Endothelial cell of umbilical vein (primary cell): ENCODE measurements around the gene KIAA0232. TPM values are rescaled to one million over a fixed set of nuclear protein-coding genes. Genes with fewer than 3 reads are reported as not detected.

Source experiments
- BruUV-seq: library from RNA; stranded (reverse); fragments of 400-500 nt; replicated peaks from 2 replicates; lab custom pipeline; 2021; lab: Mats Ljungman, UMichigan
- CTCF ChIA-PET: fragments of 300-600, 350-600 bp; sonication (Branson Sonifier 250); formaldehyde crosslinking; loops from one replicate; lab custom pipeline; 2021; ENCODE audit warnings: antibody characterized with exemption, inconsistent platforms; lab: Charles Lee
- POLR2A ChIA-PET: fragments of 300-600, 350-600 bp; sonication (Branson Sonifier 250); formaldehyde crosslinking; loops from one replicate; lab custom pipeline; 2021; ENCODE audit warnings: antibody characterized with exemption, inconsistent platforms; lab: Charles Lee
- DNase-seq: peaks from one replicate; pipeline ENCODE4 v3.0.0-alpha.2; 2011; ENCODE audit warnings: low read depth, low spot score
- FAIRE-seq: peaks from 2 replicates; lab custom pipeline; 2011; peaks lifted over from hg19 to GRCh38; lab: Jason Lieb, UNC
- H2AFZ ChIP-seq: 2 replicates; pipeline ENCODE4 v1.6.0; 2012; ENCODE audit warnings: low read depth, low read length, control low read depth, inconsistent platforms
- H3K27ac ChIP-seq: 2 replicates; pipeline ENCODE4 v1.5.1; 2011; ENCODE audit warnings: low read depth, mild to moderate bottlenecking, control low read depth, low read length, moderate library complexity; ENCODE audit not compliant: insufficient read depth
- H3K27me3 ChIP-seq, 2 experiments: 2 replicates each; pipeline versions ENCODE4 v1.6.0 to v1.6.1; 2011; ENCODE audit warnings: low read length in 2 of 2, mixed read lengths in 1 of 2; ENCODE audit not compliant: control insufficient read depth in 2 of 2, insufficient read depth in 2 of 2
- H3K36me3 ChIP-seq, 2 experiments: 2 replicates in 1 of 2; 3 replicates in 1 of 2; pipeline ENCODE4 v1.5.1; 2011; ENCODE audit warnings: low read length in 2 of 2, mild to moderate bottlenecking in 1 of 2, moderate library complexity in 1 of 2; ENCODE audit not compliant: control insufficient read depth in 2 of 2, insufficient read depth in 2 of 2; ENCODE audit errors: extremely low read depth in 1 of 2
- H3K4me1 ChIP-seq: 3 replicates; pipeline ENCODE4 v1.5.1; 2011; ENCODE audit warnings: mild to moderate bottlenecking, low read length; ENCODE audit not compliant: control insufficient read depth, insufficient read depth; ENCODE audit errors: extremely low read depth
- H3K4me2 ChIP-seq: 2 replicates; pipeline ENCODE4 v1.6.1; 2011; ENCODE audit warnings: low read length, control low read depth, mixed read lengths; ENCODE audit not compliant: insufficient read depth
- H3K4me3 ChIP-seq, 3 experiments: fragments of 200-600 bp in 1 of 3; sonication (generic), shearing (Covaris generic) in 1 of 3; replicated peaks in 1 of 3; 2 replicates each; pipeline ENCODE4 v1.5.1; 2011 to 2016; ENCODE audit warnings: control low read depth in 3 of 3, low read length in 3 of 3, mild to moderate bottlenecking in 2 of 3, inconsistent platforms in 1 of 3, low read depth in 1 of 3, moderate library complexity in 1 of 3; ENCODE audit not compliant: insufficient read depth in 1 of 3
- H3K79me2 ChIP-seq: 2 replicates; pipeline ENCODE4 v1.6.0; 2012; ENCODE audit warnings: low read length, inconsistent platforms; ENCODE audit not compliant: control insufficient read depth, insufficient read depth
- H3K9ac ChIP-seq: replicated peaks from 2 replicates; pipeline ENCODE3; 2011; ENCODE audit warnings: low read length, control low read depth; ENCODE audit not compliant: insufficient read depth; ENCODE audit errors: extremely low read depth
- H3K9me1 ChIP-seq: replicated peaks from 3 replicates; pipeline ENCODE4 v1.6.0; 2011; ENCODE audit warnings: mild to moderate bottlenecking, low read length; ENCODE audit not compliant: control insufficient read depth, insufficient read depth; ENCODE audit errors: extremely low read depth
- H3K9me3 ChIP-seq: replicated peaks from 2 replicates; pipeline ENCODE4 v1.5.1; 2012; ENCODE audit warnings: low read length, inconsistent platforms; ENCODE audit not compliant: control insufficient read depth, insufficient read depth
- H4K20me1 ChIP-seq: replicated peaks from 2 replicates; pipeline ENCODE3; 2011; ENCODE audit warnings: mild to moderate bottlenecking, low read length; ENCODE audit not compliant: control insufficient read depth, insufficient read depth; ENCODE audit errors: extremely low read depth
- EZH2 ChIP-seq: IDR thresholded peaks from 2 replicates; pipeline ENCODE4 v1.6.1; 2012; ENCODE audit warnings: borderline replicate concordance, low read depth, mild to moderate bottlenecking, moderate library complexity, low read length, inconsistent platforms; ENCODE audit not compliant: severe bottlenecking
- FOS ChIP-seq: IDR thresholded peaks from 2 replicates; pipeline ENCODE4 v1.6.1; 2011; ENCODE audit warnings: mild to moderate bottlenecking, low read length, moderate library complexity, borderline replicate concordance; ENCODE audit not compliant: insufficient read depth
- GATA2 ChIP-seq: IDR thresholded peaks from 2 replicates; pipeline ENCODE4 v1.7.0; 2011; ENCODE audit warnings: low read depth, mild to moderate bottlenecking, moderate library complexity, mixed read lengths, low read length; ENCODE audit not compliant: insufficient read length, insufficient read depth
- JUN ChIP-seq: IDR thresholded peaks from 2 replicates; pipeline ENCODE4 v1.6.1; 2011; ENCODE audit warnings: borderline replicate concordance, low read depth; ENCODE audit not compliant: insufficient read length, insufficient read depth
- MAX ChIP-seq: IDR thresholded peaks from 2 replicates; pipeline ENCODE4 v1.6.1; 2011; ENCODE audit not compliant: insufficient read depth, insufficient read length
- MYC ChIP-seq: IDR thresholded peaks from one replicate; pipeline ENCODE4 v1.6.1; 2011; ENCODE audit warnings: mild to moderate bottlenecking, low read depth, low read length
- POLR2A ChIP-seq: IDR thresholded peaks from 2 replicates; pipeline ENCODE4 v1.6.1; 2012; ENCODE audit warnings: low read depth, mild to moderate bottlenecking, control low read depth, low read length
- POLR2AphosphoS5 ChIP-seq: IDR thresholded peaks from 2 replicates; pipeline ENCODE4 v1.6.1; 2012; ENCODE audit warnings: low read depth, mild to moderate bottlenecking, control low read depth, low read length, moderate library complexity; ENCODE audit not compliant: insufficient read depth
- dilution Hi-C: fragments of 300-500 bp; cut with MboI; formaldehyde crosslinking; loops from one replicate; pipeline ENCODE4 v1.15.0; 2019; ENCODE audit warnings: low sequenced_read_pairs; ENCODE audit not compliant: extremely low pct_ligation_motif_present
- intact Hi-C: fragments of 100-400 bp; cut with micrococcal nuclease; formaldehyde crosslinking; loops from one replicate; pipeline ENCODE4 v1.10.0; 2022
- polyA plus RNA-seq, 4 experiments: library from polyadenylated mRNA; depleted of rRNA in 3 of 4; stranded (reverse) in 3 of 4; unstranded in 1 of 4; fragments of >200 nt; gene quantifications; 2 replicates each; pipeline versions ENCODE4 v1.2.1 to v1.2.3, GENCODE V29; 2011 to 2012; ENCODE audit warnings: missing spikeins in 1 of 4
- total RNA-seq: library from RNA; stranded (reverse); gene quantifications from 2 replicates; pipeline ENCODE4 v1.2.3, GENCODE V29; 2021
- TF ChIP-seq, protein P1 (sequence below), 2 donors: IDR thresholded peaks; 1 replicate in 1 of 2; 2 replicates in 1 of 2; pipeline ENCODE4 v1.5.1; 2011; ENCODE audit warnings: low read length in 2 of 2, mild to moderate bottlenecking in 2 of 2, moderate library complexity in 2 of 2, control low read depth in 1 of 2, inconsistent platforms in 1 of 2, low read depth in 1 of 2; ENCODE audit not compliant: insufficient read depth in 1 of 2; ENCODE audit errors: extremely low read depth in 1 of 2

KIAA0232 gene
- total and polyA plus RNA-seq, 2 donors (not counting 3 experiments of a cell fraction or from before 2014, with no cell fraction given) = 5.3 to 18.4 TPM

DNA sequence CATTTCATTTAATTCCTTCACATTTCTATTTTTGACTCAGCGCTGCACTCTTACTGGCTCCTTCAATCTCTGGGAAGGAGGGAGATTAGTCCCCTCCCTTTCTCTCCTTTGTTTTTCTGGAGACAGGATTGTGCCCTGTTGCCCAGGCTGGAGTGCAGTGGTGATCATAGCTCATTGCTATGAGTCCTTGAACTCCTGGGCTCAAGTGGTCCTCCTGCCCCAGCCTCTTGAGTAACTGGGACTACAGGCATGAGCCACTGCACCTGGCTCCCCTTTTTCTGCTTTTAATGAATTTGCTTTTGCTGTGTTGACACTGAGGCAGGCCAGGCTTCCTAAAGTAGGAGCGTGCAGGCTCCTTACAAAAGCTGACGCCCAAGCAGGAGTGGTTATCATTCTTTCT, 137.6 kb downstream of the KIAA0232 start:
- no TSS peak for BruUV-seq

More for the DNA sequence above, 137.6 kb downstream of the KIAA0232 start:
- H3K9ac ChIP-seq = no peak overlapping the region
- no peak for DNase-seq
- no peaks in the 10 kb centered on the region for H4K20me1 ChIP-seq
- H3K4me3 ChIP-seq = no peak overlapping the region
- H3K27me3 ChIP-seq = no peaks in the 10 kb centered on the region
- dilution Hi-C loops (no loop called here), intact Hi-C loops (no loop called here)
- H3K9me1 ChIP-seq = no peaks in the 10 kb centered on the region
- H3K4me2 ChIP-seq = no peak overlapping the region
- no peaks in the 10 kb centered on the region for H3K9me3 ChIP-seq
- FAIRE-seq = no peak
- peaks cover 3 to 11% of the 10 kb centered on the region in 2 experiments for H3K36me3 ChIP-seq
- CTCF ChIA-PET = interaction anchor here (2.5 kb wide), 1 partner anchor 9 kb away, joined by 7 read pairs; no protein-coding TSS in a partner anchor
- TF ChIP-seq EZH2 = no peak
- no peak for TF ChIP-seq MYC
- no peak for TF ChIP-seq POLR2A
- TF ChIP-seq GATA2 = no peak
- TF ChIP-seq MAX = no peak
- no peak for TF ChIP-seq POLR2AphosphoS5
- TF ChIP-seq JUN = no peak
- no peak for TF ChIP-seq FOS
- TF ChIP-seq, protein P1, sequence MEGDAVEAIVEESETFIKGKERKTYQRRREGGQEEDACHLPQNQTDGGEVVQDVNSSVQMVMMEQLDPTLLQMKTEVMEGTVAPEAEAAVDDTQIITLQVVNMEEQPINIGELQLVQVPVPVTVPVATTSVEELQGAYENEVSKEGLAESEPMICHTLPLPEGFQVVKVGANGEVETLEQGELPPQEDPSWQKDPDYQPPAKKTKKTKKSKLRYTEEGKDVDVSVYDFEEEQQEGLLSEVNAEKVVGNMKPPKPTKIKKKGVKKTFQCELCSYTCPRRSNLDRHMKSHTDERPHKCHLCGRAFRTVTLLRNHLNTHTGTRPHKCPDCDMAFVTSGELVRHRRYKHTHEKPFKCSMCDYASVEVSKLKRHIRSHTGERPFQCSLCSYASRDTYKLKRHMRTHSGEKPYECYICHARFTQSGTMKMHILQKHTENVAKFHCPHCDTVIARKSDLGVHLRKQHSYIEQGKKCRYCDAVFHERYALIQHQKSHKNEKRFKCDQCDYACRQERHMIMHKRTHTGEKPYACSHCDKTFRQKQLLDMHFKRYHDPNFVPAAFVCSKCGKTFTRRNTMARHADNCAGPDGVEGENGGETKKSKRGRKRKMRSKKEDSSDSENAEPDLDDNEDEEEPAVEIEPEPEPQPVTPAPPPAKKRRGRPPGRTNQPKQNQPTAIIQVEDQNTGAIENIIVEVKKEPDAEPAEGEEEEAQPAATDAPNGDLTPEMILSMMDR (IDR thresholded peaks at IDR 0.05; ENCODE audit: extremely low read depth in 1 of 2, insufficient read depth in 1 of 2, low read depth in 1 of 2, low read length in 2 of 2) = no peak
- H3K4me1 ChIP-seq = peaks cover 18% of the 10 kb centered on the region
- no peak overlapping the region for H3K27ac ChIP-seq
- no peaks in the 10 kb centered on the region for H3K79me2 ChIP-seq
- H2AFZ ChIP-seq = no peak overlapping the region
- POLR2A ChIA-PET = no interaction called here
